Naive thymus-derived CD4-positive, alpha-beta T cell (primary cell): ENCODE results near the gene DBNL. TPM values are rescaled to one million over a fixed set of nuclear protein-coding genes. Genes with fewer than 3 reads are reported as not detected.
A peak's percentile ranks its signal among the peaks of the same experiment; 100 is the strongest.

Experiments
- ATAC-seq: fragments of 150-1000 bp; cut with Tn5 transposase; 2 replicates; pipeline ENCODE4 v1.10.0; 2021; ENCODE audit warnings: mild to moderate bottlenecking, moderate library complexity
- CTCF ChIA-PET: fragments of 350-600 bp; sonication (Branson Sonifier 250); formaldehyde crosslinking; loops from one replicate; lab custom pipeline; 2021; ENCODE audit warnings: antibody characterized with exemption; lab: Charles Lee
- POLR2A ChIA-PET: fragments of 350-600 bp; sonication (Branson Sonifier 250); formaldehyde crosslinking; loops from one replicate; lab custom pipeline; 2021; ENCODE audit warnings: antibody characterized with exemption, inconsistent platforms; lab: Charles Lee
- DNase-seq, 9 donors: peaks; one replicate each; pipeline versions ENCODE4 v3.0.0 to v3.0.0-alpha.2; 2020 to 2022; ENCODE audit warnings: mixed read lengths in 1 of 9
- H3K27ac ChIP-seq: one replicate; pipeline ENCODE4 v1.7.0; 2013; ENCODE audit warnings: mild to moderate bottlenecking, low read depth, low read length, moderate library complexity
- H3K27me3 ChIP-seq, 2 donors: one replicate each; pipeline ENCODE4 v1.7.0; 2013; ENCODE audit warnings: low read length in 2 of 2, mild to moderate bottlenecking in 2 of 2, moderate library complexity in 2 of 2; ENCODE audit not compliant: control insufficient read depth in 2 of 2, insufficient read depth in 2 of 2
- H3K36me3 ChIP-seq, 3 experiments: 1 replicate in 2 of 3; 2 replicates in 1 of 3; pipeline ENCODE4 v1.7.0; 2013; ENCODE audit warnings: low read length in 3 of 3, mild to moderate bottlenecking in 3 of 3, moderate library complexity in 1 of 3; ENCODE audit not compliant: insufficient read depth in 3 of 3, control insufficient read depth in 2 of 3
- H3K4me1 ChIP-seq, 2 donors: one replicate each; pipeline ENCODE4 v1.7.0; 2013; ENCODE audit warnings: low read length in 2 of 2, mild to moderate bottlenecking in 2 of 2, moderate library complexity in 1 of 2; ENCODE audit not compliant: control insufficient read depth in 2 of 2, insufficient read depth in 2 of 2
- H3K4me3 ChIP-seq: 2 replicates; pipeline ENCODE4 v1.7.0; 2013; ENCODE audit warnings: mild to moderate bottlenecking, low read length
- H3K9me3 ChIP-seq, 3 experiments: 1 replicate in 2 of 3; 2 replicates in 1 of 3; pipeline ENCODE4 v1.7.0; 2013; ENCODE audit warnings: low read length in 3 of 3; ENCODE audit not compliant: control insufficient read depth in 2 of 3
- H3K27ac Mint-ChIP-seq, 9 donors: one replicate each; pipeline ENCODE4 v1.8.0; 2020 to 2022; ENCODE audit warnings: mixed read lengths in 9 of 9, mild to moderate bottlenecking in 8 of 9, moderate library complexity in 5 of 9, inconsistent platforms in 2 of 9
- H3K27me3 Mint-ChIP-seq, 5 donors: one replicate each; pipeline ENCODE4 v1.8.0; 2021 to 2022; ENCODE audit warnings: mixed read lengths in 5 of 5, mild to moderate bottlenecking in 1 of 5
- H3K36me3 Mint-ChIP-seq, 5 donors: one replicate each; pipeline ENCODE4 v1.8.0; 2020 to 2022; ENCODE audit warnings: mixed read lengths in 5 of 5, mild to moderate bottlenecking in 3 of 5, inconsistent platforms in 1 of 5
- H3K4me1 Mint-ChIP-seq, 7 donors: one replicate each; pipeline ENCODE4 v1.8.0; 2020 to 2022; ENCODE audit warnings: mixed read lengths in 7 of 7, mild to moderate bottlenecking in 3 of 7, inconsistent platforms in 1 of 7
- H3K4me3 Mint-ChIP-seq, 10 donors: one replicate each; pipeline ENCODE4 v1.8.0; 2020 to 2022; ENCODE audit warnings: mild to moderate bottlenecking in 10 of 10, mixed read lengths in 10 of 10, moderate library complexity in 6 of 10, inconsistent platforms in 2 of 10
- H3K9me3 Mint-ChIP-seq, 11 donors: one replicate each; pipeline ENCODE4 v1.8.0; 2020 to 2022; ENCODE audit warnings: mixed read lengths in 11 of 11, mild to moderate bottlenecking in 4 of 11, inconsistent platforms in 1 of 11, moderate library complexity in 1 of 11
- intact Hi-C, 2 donors: fragments of 100-400 bp; cut with micrococcal nuclease; formaldehyde crosslinking; loops; one replicate each; pipeline ENCODE4 v1.15.1; 2023
- polyA plus RNA-seq, 2 donors: library from polyadenylated mRNA; unstranded; fragments of 300-500 nt; fragmentation: Illumina TruSeq; gene quantifications; one replicate each; pipeline ENCODE4 v1.2.3, GENCODE V29; 2021
- total RNA-seq, 6 experiments: library from RNA in 5 of 6; stranded (reverse) in 5 of 6; gene quantifications; 1 replicate in 5 of 6; 2 replicates in 1 of 6; pipeline ENCODE4 v1.2.3 and lab custom pipeline; 2021 to 2026

DBNL gene
- total and polyA plus RNA-seq, 7 experiments from 2014 or later = 112 to 217 (median 170) TPM

DNA sequence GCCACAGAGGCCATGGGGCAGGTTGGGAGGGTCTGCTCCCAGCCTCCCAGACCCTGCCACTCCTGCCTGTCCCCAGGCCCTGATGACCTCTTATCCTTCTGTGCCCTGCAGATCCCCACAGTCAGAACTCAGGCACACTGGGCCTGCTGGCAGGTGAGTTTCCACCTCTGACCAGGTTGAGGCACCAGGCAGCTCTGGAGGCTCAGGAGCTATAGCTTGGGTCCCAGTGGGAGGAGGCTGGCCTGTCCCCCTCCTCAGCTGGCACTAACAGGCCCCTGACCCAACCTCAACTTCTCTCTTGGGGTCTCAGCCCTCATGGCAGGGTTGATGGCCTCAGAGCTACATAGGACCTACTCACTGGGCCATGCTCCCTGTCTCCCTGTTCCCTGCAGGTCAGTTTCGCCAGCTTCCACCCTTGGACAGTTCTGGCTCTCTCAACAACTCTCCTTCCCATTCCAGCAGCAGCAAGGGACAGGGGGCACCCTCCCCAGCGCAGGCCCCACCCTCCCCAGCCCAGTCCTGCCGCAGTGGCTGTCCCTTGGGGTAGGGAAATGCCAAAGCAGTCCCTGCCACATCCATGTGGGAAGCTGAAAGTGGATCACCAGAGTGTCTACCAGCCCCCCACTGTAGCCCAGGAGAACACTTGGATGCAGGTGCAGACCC, 56.9 kb downstream of the DBNL start:
- Mint-ChIP-seq H3K4me1 (peaks cover 11 to 28% (median 20%) of the 10 kb centered on the region in 7 donors), H3K4me3 (no peak overlapping the region), H3K27me3 (peaks cover 0 to 24% (median 0%) of the 10 kb centered on the region in 5 donors), H3K36me3 (no peaks in the 10 kb centered on the region), H3K27ac (peak overlapping the region in 1 of 9 donors; percentile 76), H3K9me3 (peaks cover 0 to 2% (median 0%) of the 10 kb centered on the region in 11 donors)
- intact Hi-C loops = no loop called here
- ATAC-seq (no peak), DNase-seq (no peak)
- no peak overlapping the region for H3K4me3 ChIP-seq
- H3K27ac ChIP-seq = no peak overlapping the region
- H3K36me3 ChIP-seq = no peaks in the 10 kb centered on the region
- POLR2A ChIA-PET = interaction anchor here (0.8 to 1.4 kb wide), 2 partner anchors 20 to 389 kb away, joined by 3 to 4 read pairs; partner anchors contain the start of gene NUDCD3
- no peaks in the 10 kb centered on the region for H3K4me1 ChIP-seq
- no peaks in the 10 kb centered on the region for H3K27me3 ChIP-seq
- H3K9me3 ChIP-seq = no peaks in the 10 kb centered on the region
- CTCF ChIA-PET = no interaction called here

GRCh38 chr7:44101966-44102845, 57.7 kb downstream of the DBNL start:
- H3K4me1 ChIP-seq = no peaks in the 10 kb centered on the region
- Mint-ChIP-seq H3K9me3 (peaks cover 0 to 2% (median 0%) of the 10 kb centered on the region in 11 donors), H3K27ac (peak overlapping the region in 7 of 9 donors; percentile 19 to 76 (median 54)), H3K4me3 (peak overlapping the region in 9 of 10 donors; percentile 1 to 77 (median 40)), H3K27me3 (peaks cover 0 to 24% (median 0%) of the 10 kb centered on the region in 5 donors), H3K36me3 (no peaks in the 10 kb centered on the region), H3K4me1 (peaks cover 10 to 28% (median 17%) of the 10 kb centered on the region in 7 donors)
- DNase-seq (no peak), ATAC-seq (no peak)
- no peak overlapping the region for H3K4me3 ChIP-seq
- H3K9me3 ChIP-seq = no peaks in the 10 kb centered on the region
- ChIA-PET POLR2A (interaction anchor here (0.8 to 1.4 kb wide), 2 partner anchors 21 to 388 kb away, joined by 3 to 4 read pairs; partner anchors contain the start of gene NUDCD3), CTCF (no interaction called here)
- intact Hi-C loops = no loop called here
- no peak overlapping the region for H3K27ac ChIP-seq
- no peaks in the 10 kb centered on the region for H3K27me3 ChIP-seq
- no peaks in the 10 kb centered on the region for H3K36me3 ChIP-seq

DNA sequence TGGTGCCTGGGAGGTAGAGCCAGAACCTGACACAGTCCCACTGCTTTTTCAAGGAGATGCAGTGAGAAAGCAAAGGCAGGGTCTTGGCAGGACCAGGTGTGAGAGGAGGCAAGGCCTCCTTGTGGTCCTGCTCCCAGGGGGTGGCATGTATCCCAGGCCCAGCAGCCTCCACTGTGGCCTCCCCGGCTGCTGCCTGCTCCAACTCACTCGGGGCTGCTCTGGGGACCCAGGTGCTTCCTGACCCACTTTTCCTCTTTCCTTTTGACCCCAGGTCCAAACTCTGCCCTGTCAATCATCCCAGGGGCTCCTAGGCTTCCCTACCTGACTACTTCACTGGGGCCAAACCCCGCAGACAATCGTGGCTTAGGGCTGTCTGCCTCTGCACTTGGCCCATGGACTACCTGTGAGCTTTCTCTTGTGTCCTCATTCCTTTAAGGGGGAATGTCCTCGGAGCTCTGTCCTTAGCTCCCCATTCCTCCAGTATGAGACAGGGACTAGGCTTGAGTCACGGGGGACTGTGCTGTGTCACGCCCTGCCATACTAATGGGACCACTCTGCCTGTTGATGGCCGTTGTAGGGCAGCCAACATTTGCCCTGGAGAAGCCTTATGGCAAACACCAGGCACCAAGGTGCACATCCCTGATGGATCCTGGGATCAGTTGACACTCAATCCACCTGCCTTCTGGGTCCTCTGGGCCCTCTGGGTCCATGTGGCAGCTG, 58.5 kb downstream of the DBNL start:
- intact Hi-C loops = no loop called here
- Histone ChIP-seq H3K36me3 (peaks cover 0 to under 1% (median 0%) of the 10 kb centered on the region in 3 experiments), H3K27ac (no peak overlapping the region), H3K27me3 (no peaks in the 10 kb centered on the region), H3K4me1 (no peaks in the 10 kb centered on the region), H3K9me3 (no peaks in the 10 kb centered on the region), H3K4me3 (no peak overlapping the region)
- Mint-ChIP-seq H3K27ac (peak overlapping the region in 8 of 9 donors; percentile 41 to 86 (median 64)), H3K27me3 (peaks cover 0 to 24% (median 0%) of the 10 kb centered on the region in 5 donors), H3K4me1 (peaks cover 9 to 28% (median 16%) of the 10 kb centered on the region in 7 donors), H3K36me3 (no peaks in the 10 kb centered on the region), H3K4me3 (peak overlapping the region; percentile 49 to 88 (median 76)), H3K9me3 (peaks cover 0 to 2% (median 0%) of the 10 kb centered on the region in 11 donors)
- DNase-seq (no peak), ATAC-seq (no peak)
- CTCF ChIA-PET = no interaction called here
- POLR2A ChIA-PET = no interaction called here

- ChIA-PET CTCF (no interaction called here), POLR2A (no interaction called here)
- Mint-ChIP-seq H3K4me3 (peak overlapping the region; percentile 49 to 88 (median 76)), H3K27ac (peak overlapping the region in 8 of 9 donors; percentile 41 to 86 (median 64)), H3K36me3 (no peaks in the 10 kb centered on the region), H3K9me3 (peaks cover 0 to 2% (median 0%) of the 10 kb centered on the region in 11 donors), H3K27me3 (peaks cover 0 to 24% (median 0%) of the 10 kb centered on the region in 5 donors), H3K4me1 (peaks cover 7 to 28% (median 16%) of the 10 kb centered on the region in 7 donors)
- intact Hi-C loops = no loop called here
- Histone ChIP-seq H3K27ac (peak overlapping the region; percentile 45), H3K36me3 (peaks cover 0 to 6% (median 0%) of the 10 kb centered on the region in 3 experiments), H3K9me3 (no peaks in the 10 kb centered on the region), H3K4me3 (no peak overlapping the region), H3K4me1 (no peaks in the 10 kb centered on the region), H3K27me3 (no peaks in the 10 kb centered on the region)
- DNase-seq = no peak
- ATAC-seq = no peak
Measured at GRCh38 chr7:44103566-44103922, 59.0 kb downstream of the DBNL start.

- H3K4me1 ChIP-seq = no peaks in the 10 kb centered on the region
- DNase-seq (peak in 8 of 9 donors; percentile 16 to 51 (median 34)), ATAC-seq (peak; percentile 62)
- H3K27me3 Mint-ChIP-seq = peaks cover 0 to 24% (median 0%) of the 10 kb centered on the region in 5 donors
- no peaks in the 10 kb centered on the region for H3K9me3 ChIP-seq
- peak within 1 kb of the TSS; percentile 55 to 93 (median 89) for H3K27ac Mint-ChIP-seq
- peaks cover 0 to 13% (median 0%) of the 10 kb centered on the region in 3 experiments for H3K36me3 ChIP-seq
- H3K36me3 Mint-ChIP-seq = no peaks in the 10 kb centered on the region
- peaks cover 0 to 2% (median 0%) of the 10 kb centered on the region in 11 donors for H3K9me3 Mint-ChIP-seq
- ChIA-PET POLR2A (interaction anchor here (1.0 to 1.7 kb wide), 3 partner anchors 19 to 38 kb away, joined by 3 to 8 read pairs (median 4); partner anchors contain the start of genes PGAM2 and POLD2), CTCF (no interaction called here)
- no peaks in the 10 kb centered on the region for H3K27me3 ChIP-seq
- peak within 1 kb of the TSS; percentile 53 for H3K4me3 ChIP-seq
- peak within 1 kb of the TSS; percentile 72 for H3K27ac ChIP-seq
- H3K4me1 Mint-ChIP-seq = peaks cover 7 to 28% (median 16%) of the 10 kb centered on the region in 7 donors
- intact Hi-C loops = loop anchor here (1.0 to 2.0 kb wide), 3 partner anchors 19 to 21 kb away; partner anchors contain the start of genes POLD2 (in 2 of the 2) and POLM (in 1 of the 2)
- H3K4me3 Mint-ChIP-seq = peak within 1 kb of the TSS; percentile 69 to 91 (median 82)
Measured at GRCh38 chr7:44103923-44104859, 59.7 kb downstream of the DBNL start, which contains the start of gene AEBP1. Gene AEBP1, plus strand, starts transcription at chr7:44104345. Its CDS starts 321 bp downstream, at chr7:44104666.
